GM13976 (cell line): Measurements from ENCODE around the gene NAPG.
A peak's percentile ranks its signal among the peaks of the same experiment; 100 is the strongest.
"Not testable (repeated sequence)": the region's sequence is repeated elsewhere in the genome, so short reads cannot be mapped to it uniquely, and the experiment has no call there.

Experiments
- DNase-seq: peaks from one replicate; pipeline ENCODE4 v3.0.0; 2012; ENCODE audit warnings: low spot score
- in situ Hi-C: fragments of 300-500 bp; cut with MboI; formaldehyde crosslinking; loops from one replicate; pipeline ENCODE4 v1.12.0; 2022; ENCODE audit warnings: low sequenced_read_pairs, mixed read lengths, inconsistent platforms; ENCODE audit not compliant: unreplicated experiment
- TF ChIP-seq, protein P1 (sequence below): IDR thresholded peaks from 2 replicates; pipeline ENCODE4 v1.5.1; 2012; ENCODE audit warnings: borderline replicate concordance, mild to moderate bottlenecking; ENCODE audit not compliant: insufficient read depth; ENCODE audit errors: extremely low read depth, missing control alignments, control extremely low read depth

Gene NAPG

GRCh38 chr18:10578573-10578899 is 52.7 kb downstream of the NAPG start:
- DNase-seq, in situ Hi-C loops: not testable (repeated sequence)

DNA sequence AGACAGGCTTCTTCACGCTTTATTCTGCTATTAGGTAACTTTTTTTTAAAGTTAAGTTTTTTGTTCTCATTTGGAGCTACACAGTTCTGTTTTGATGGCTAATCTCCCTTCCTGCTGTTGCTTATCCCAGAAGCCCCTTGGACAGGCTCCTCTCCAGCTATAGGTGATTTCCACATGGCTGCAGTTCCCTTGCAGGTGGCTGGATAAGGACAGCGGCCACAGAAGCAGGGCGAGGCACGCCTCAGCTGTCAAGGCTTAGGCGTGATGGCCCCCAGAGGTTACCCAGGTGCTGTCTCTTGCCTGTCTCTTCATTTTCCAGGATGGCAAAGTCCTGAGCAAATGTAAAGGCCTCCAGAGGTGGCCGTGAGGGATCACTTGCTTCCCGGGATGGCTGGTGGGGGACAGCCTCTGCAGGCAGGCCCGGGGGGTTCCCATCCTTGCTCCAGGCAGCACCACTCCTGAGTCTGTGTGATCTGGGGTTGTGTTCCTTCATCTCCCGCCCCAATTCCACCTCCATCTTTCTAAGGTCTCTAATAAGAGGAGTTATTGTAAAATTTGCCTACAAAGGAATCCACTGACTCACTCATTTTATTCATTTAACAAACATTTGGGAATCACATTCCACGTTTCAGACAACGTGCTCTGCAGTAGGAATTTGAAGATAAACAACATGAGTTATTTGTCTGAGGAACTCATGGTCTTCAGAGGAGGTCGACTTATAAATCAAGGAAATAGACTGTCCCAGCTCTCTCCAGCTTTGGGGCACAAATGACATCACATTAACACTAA is 53.4 kb downstream of the NAPG start:
- DNase-seq: no peak
- in situ Hi-C loops: no loop called here

GRCh38 chr18:10580215-10580614 is 54.4 kb downstream of the NAPG start:
- in situ Hi-C loops: no loop called here
- no peak for DNase-seq
- TF ChIP-seq, protein P1, sequence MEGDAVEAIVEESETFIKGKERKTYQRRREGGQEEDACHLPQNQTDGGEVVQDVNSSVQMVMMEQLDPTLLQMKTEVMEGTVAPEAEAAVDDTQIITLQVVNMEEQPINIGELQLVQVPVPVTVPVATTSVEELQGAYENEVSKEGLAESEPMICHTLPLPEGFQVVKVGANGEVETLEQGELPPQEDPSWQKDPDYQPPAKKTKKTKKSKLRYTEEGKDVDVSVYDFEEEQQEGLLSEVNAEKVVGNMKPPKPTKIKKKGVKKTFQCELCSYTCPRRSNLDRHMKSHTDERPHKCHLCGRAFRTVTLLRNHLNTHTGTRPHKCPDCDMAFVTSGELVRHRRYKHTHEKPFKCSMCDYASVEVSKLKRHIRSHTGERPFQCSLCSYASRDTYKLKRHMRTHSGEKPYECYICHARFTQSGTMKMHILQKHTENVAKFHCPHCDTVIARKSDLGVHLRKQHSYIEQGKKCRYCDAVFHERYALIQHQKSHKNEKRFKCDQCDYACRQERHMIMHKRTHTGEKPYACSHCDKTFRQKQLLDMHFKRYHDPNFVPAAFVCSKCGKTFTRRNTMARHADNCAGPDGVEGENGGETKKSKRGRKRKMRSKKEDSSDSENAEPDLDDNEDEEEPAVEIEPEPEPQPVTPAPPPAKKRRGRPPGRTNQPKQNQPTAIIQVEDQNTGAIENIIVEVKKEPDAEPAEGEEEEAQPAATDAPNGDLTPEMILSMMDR: no peak

More for the DNA sequence above, 53.4 kb downstream of the NAPG start:
- TF ChIP-seq, protein P1: no peak

GRCh38 chr18:10585260-10585659 is 59.4 kb downstream of the NAPG start:
- in situ Hi-C loops: no loop called here
- TF ChIP-seq, protein P1: no peak
- peak; percentile 3 for DNase-seq

- in situ Hi-C loops: no loop called here
- TF ChIP-seq, protein P1: no peak
- no peak for DNase-seq
Observed at GRCh38 chr18:10588975-10589374, 63.1 kb downstream of the NAPG start.

- DNase-seq: no peak
- in situ Hi-C loops: no loop called here
- TF ChIP-seq, protein P1: no peak
Observed at GRCh38 chr18:10590412-10590811, 64.6 kb downstream of the NAPG start.

- no peak for DNase-seq
- TF ChIP-seq, protein P1: no peak
- in situ Hi-C loops: no loop called here
Observed at GRCh38 chr18:10591896-10592295, 66.1 kb downstream of the NAPG start.

- in situ Hi-C loops, DNase-seq: not testable (repeated sequence)
Observed at GRCh38 chr18:10593366-10594022, 67.7 kb downstream of the NAPG start.

GRCh38 chr18:10595917-10596316 is 70.1 kb downstream of the NAPG start:
- DNase-seq, in situ Hi-C loops: not testable (repeated sequence)

- DNase-seq, in situ Hi-C loops: not testable (repeated sequence)
Observed at GRCh38 chr18:10597695-10598094, 71.9 kb downstream of the NAPG start.
